T-cell (primary cell): ENCODE results near the gene CLIC3. TPM values are rescaled to one million over a fixed set of nuclear protein-coding genes. Genes with fewer than 3 reads are reported as not detected.
"Not testable (repeated sequence)": the region's sequence is repeated elsewhere in the genome, so short reads cannot be mapped to it uniquely, and the experiment has no call there.

Source experiments
- ATAC-seq, 4 experiments: fragments of 200-7000 bp in 3 of 4; fragments of 150-1000 bp in 1 of 4; cut with Tn5 transposase; replicated peaks in 1 of 4; 1 replicate in 3 of 4; 2 replicates in 1 of 4; pipeline ENCODE4 v1.10.0; 2021; ENCODE audit warnings: moderate library complexity in 3 of 4, mild to moderate bottlenecking in 2 of 4, moderate number of reproducible peaks in 1 of 4
- CTCF ChIA-PET, 2 donors: fragments of 300-600 bp; sonication (Branson Sonifier 250); formaldehyde crosslinking; loops; one replicate each; lab custom pipeline; 2022; ENCODE audit warnings: antibody characterized with exemption in 2 of 2; lab: Charles Lee
- POLR2A ChIA-PET, 2 donors: fragments of 300-600 bp; sonication (Branson Sonifier 250); formaldehyde crosslinking; loops; one replicate each; lab custom pipeline; 2022; ENCODE audit warnings: antibody characterized with exemption in 2 of 2; lab: Charles Lee
- DNase-seq, 35 experiments: peaks; one replicate each; pipeline versions ENCODE4 v3.0.0 to v3.0.0-alpha.2; 2013 to 2023
- H3K27ac ChIP-seq: one replicate; pipeline ENCODE4 v1.5.1; 2013; ENCODE audit warnings: low read length
- H3K27me3 ChIP-seq, 2 experiments: replicated peaks in 1 of 2; 1 replicate in 1 of 2; 2 replicates in 1 of 2; pipeline versions ENCODE4 v1.6.1 to v1.7.0; 2013; ENCODE audit warnings: low read length in 1 of 2, mixed read lengths in 1 of 2; ENCODE audit not compliant: control insufficient read depth in 2 of 2, insufficient read depth in 2 of 2; ENCODE audit errors: extremely low read depth in 1 of 2
- H3K36me3 ChIP-seq, 2 donors: 1 replicate in 1 of 2; 2 replicates in 1 of 2; pipeline versions ENCODE4 v1.6.1 to v1.7.0; 2013; ENCODE audit warnings: low read length in 1 of 2; ENCODE audit not compliant: control insufficient read depth in 2 of 2, insufficient read depth in 1 of 2; ENCODE audit errors: extremely low read depth in 1 of 2
- H3K4me1 ChIP-seq, 2 experiments: 1 replicate in 1 of 2; 2 replicates in 1 of 2; pipeline versions ENCODE4 v1.6.1 to v1.7.0; 2013; ENCODE audit warnings: low read length in 2 of 2, mixed read lengths in 1 of 2; ENCODE audit not compliant: insufficient read depth in 2 of 2, control insufficient read depth in 1 of 2; ENCODE audit errors: extremely low read depth in 1 of 2
- H3K4me3 ChIP-seq, 2 donors: 1 replicate in 1 of 2; 2 replicates in 1 of 2; pipeline versions ENCODE4 v1.5.1 to v1.7.0; 2013; ENCODE audit warnings: mild to moderate bottlenecking in 2 of 2, low read length in 1 of 2, moderate library complexity in 1 of 2; ENCODE audit not compliant: control insufficient read depth in 1 of 2; ENCODE audit errors: extremely low read depth in 1 of 2
- H3K9me3 ChIP-seq: 2 replicates; pipeline ENCODE4 v1.7.0; 2013
- H3K27ac Mint-ChIP-seq, 2 donors: one replicate each; pipeline ENCODE4 v1.8.0; 2020 to 2021; ENCODE audit warnings: mild to moderate bottlenecking in 2 of 2, mixed read lengths in 2 of 2
- H3K27me3 Mint-ChIP-seq, 2 donors: one replicate each; pipeline ENCODE4 v1.8.0; 2021 to 2022; ENCODE audit warnings: mixed read lengths in 2 of 2
- H3K36me3 Mint-ChIP-seq: one replicate; pipeline ENCODE4 v1.8.0; 2021; ENCODE audit warnings: mixed read lengths
- H3K4me1 Mint-ChIP-seq, 3 donors: one replicate each; pipeline ENCODE4 v1.8.0; 2020 to 2022; ENCODE audit warnings: mixed read lengths in 3 of 3, mild to moderate bottlenecking in 1 of 3
- H3K4me3 Mint-ChIP-seq, 3 donors: one replicate each; pipeline ENCODE4 v1.8.0; 2020 to 2022; ENCODE audit warnings: mild to moderate bottlenecking in 3 of 3, mixed read lengths in 3 of 3, moderate library complexity in 3 of 3
- H3K9me3 Mint-ChIP-seq, 3 donors: one replicate each; pipeline ENCODE4 v1.8.0; 2020 to 2022; ENCODE audit warnings: mixed read lengths in 3 of 3
- WGBS: methylation state at CpG from one replicate; pipeline ENCODE4 v1.1.5; 2013; ENCODE audit warnings: missing lambda C conversion rate; ENCODE audit not compliant: insufficient coverage; 5-methylcytosine and 5-hydroxymethylcytosine counted together
- total RNA-seq, 35 experiments: library from RNA in 6 of 35; stranded (reverse) in 6 of 35; fragments of 120-200 nt in 1 of 35; gene quantifications; one replicate each; pipeline versions ENCODE4 v1.2.1 to v1.2.4 and lab custom pipeline; 2013 to 2026

CLIC3 gene
- total RNA-seq, 5 donors from 2014 or later (not counting 1 experiment from before 2014, with no cell fraction given) = 5.4 to 24.7 (median 8.0) TPM

DNA sequence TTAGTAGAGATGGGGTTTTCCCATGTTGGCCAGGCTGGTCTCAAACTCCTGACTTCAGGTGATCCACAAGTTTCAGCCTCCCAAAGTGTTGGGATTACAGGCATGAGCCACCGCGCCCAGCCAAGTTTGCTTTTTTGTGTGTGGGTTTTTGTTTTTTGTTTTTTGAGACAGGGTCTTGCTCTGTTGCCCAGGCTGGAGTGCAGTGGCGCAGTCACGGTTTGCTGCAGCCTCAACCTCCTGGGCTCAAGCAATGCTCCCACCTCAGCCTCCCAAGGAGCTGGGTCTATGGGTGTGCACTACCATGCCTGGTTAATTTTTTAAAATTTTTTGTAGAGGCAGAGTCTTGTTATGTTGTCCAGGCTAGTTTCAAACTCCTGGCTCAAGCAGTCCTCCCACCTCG lies 37.1 kb upstream of the CLIC3 start:
- POLR2A ChIA-PET, H3K36me3 ChIP-seq, H3K9me3 Mint-ChIP-seq, H3K27me3 Mint-ChIP-seq, H3K27ac ChIP-seq, H3K36me3 Mint-ChIP-seq, H3K4me3 ChIP-seq, H3K9me3 ChIP-seq, DNase-seq, ATAC-seq: not testable (repeated sequence)
- CTCF ChIA-PET = interaction anchor here in 1 of 2 donors (1.2 kb wide), 1 partner anchor 13 kb away, joined by 5 read pairs; the partner anchor contains the start of gene NPDC1
- peaks cover 42 to 53% (median 43%) of the 10 kb centered on the region in 3 donors for H3K4me1 Mint-ChIP-seq
- 100% methylated on average over 1 of the region's 5 CpGs for WGBS
- Histone ChIP-seq H3K27me3 (peaks cover 0 to 13% of the 10 kb centered on the region in 2 experiments), H3K4me1 (peaks cover 13 to 72% of the 10 kb centered on the region in 2 experiments)
- peak overlapping the region; percentile 13 to 72 (median 64) for H3K4me3 Mint-ChIP-seq
- peak overlapping the region; percentile 77 to 85 for H3K27ac Mint-ChIP-seq

DNA sequence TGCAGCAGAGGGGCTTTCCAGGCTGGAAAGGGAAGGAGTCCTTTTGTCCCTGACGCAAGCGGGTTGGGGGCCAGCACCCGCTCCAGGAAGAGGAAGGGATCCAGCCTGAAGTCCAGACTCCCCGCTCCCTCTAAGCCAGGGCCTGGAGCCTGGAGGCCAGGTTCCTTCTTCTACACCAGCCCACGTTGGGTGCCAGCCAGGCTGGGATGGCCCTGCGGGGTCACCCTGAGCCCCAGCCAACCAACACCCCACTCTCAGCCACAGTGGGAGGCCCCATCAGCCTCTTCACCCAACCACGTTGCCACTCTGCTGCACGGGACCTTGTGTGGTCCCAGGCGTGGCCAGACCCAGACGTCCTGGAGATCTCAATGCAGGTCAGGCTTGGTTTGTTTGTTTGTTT lies 36.5 kb upstream of the CLIC3 start:
- ChIA-PET POLR2A (no interaction called here), CTCF (interaction anchor here in 1 of 2 donors (1.0 to 1.1 kb wide), 2 partner anchors 14 to 85 kb away, joined by 3 read pairs; no protein-coding TSS in a partner anchor)
- peaks cover 42 to 53% (median 43%) of the 10 kb centered on the region in 3 donors for H3K4me1 Mint-ChIP-seq
- H3K27ac Mint-ChIP-seq = peak overlapping the region; percentile 82 to 85
- no peaks in the 10 kb centered on the region for H3K27me3 Mint-ChIP-seq
- Histone ChIP-seq H3K4me1 (peaks cover 13 to 74% of the 10 kb centered on the region in 2 experiments), H3K27me3 (peaks cover 0 to 13% of the 10 kb centered on the region in 2 experiments), H3K4me3 (no peak overlapping the region), H3K27ac (no peak overlapping the region), H3K36me3 (no peaks in the 10 kb centered on the region), H3K9me3 (no peaks in the 10 kb centered on the region)
- H3K36me3 Mint-ChIP-seq = no peaks in the 10 kb centered on the region
- no peak for ATAC-seq
- peak in 7 of 35 experiments; percentile 19 to 53 (median 26) for DNase-seq
- peak overlapping the region in 2 of 3 donors; percentile 64 to 72 for H3K4me3 Mint-ChIP-seq
- H3K9me3 Mint-ChIP-seq = no peaks in the 10 kb centered on the region
- WGBS = 73% methylated on average over 4 of the region's 10 CpGs

DNA sequence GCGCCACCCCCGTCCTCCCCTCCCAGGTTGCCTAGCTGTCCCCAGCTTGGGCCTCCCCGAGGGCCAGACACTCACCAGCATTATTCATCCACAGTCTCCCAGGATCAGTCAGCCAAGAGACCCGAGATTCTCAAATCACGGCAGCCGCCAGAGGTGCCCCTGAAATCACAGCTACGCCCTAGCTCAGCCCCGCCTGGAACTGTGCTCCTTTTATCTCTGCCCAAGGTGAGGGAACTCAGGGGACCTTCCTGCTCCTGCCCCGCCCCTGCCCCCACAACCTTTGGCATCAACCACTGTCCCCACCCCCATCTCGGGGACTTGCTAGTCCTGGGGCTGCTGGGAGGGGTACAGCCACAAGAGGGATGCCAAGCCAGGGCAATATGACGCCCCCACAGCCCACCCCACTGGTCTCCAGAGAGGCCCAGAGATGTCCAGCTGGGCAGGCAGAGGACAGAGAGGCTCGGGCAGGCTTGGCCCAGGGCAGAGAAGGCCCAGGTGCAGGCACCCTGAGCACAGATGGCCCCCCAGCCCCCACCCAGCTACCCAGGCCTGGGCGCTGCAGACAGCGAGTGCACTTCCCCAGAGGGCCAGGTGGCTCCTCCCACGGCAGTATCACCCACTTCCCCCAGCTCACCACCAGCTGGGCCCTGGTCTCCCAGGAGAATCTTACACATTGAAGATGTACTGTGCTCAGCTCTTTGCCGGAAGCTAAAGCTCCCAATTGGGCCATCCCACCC lies 35.7 kb upstream of the CLIC3 start, which contains the start of gene FUT7:
Gene FUT7, minus strand, starts transcription at position 185 of the 737 bp plus-strand sequence. Its CDS starts 97 bp downstream, at position 88.
- Mint-ChIP-seq H3K27me3 (no peaks in the 10 kb centered on the region), H3K9me3 (no peaks in the 10 kb centered on the region), H3K4me1 (peaks cover 45 to 56% (median 47%) of the 10 kb centered on the region in 3 donors), H3K36me3 (no peaks in the 10 kb centered on the region), H3K27ac (peak within 1 kb of the TSS; percentile 91 to 92), H3K4me3 (peak within 1 kb of the TSS; percentile 73 to 82 (median 74))
- no peak for ATAC-seq
- H3K36me3 ChIP-seq = no peaks in the 10 kb centered on the region
- 25% methylated on average over 12 of the region's 16 CpGs for whole genome bisulfite sequencing
- H3K27me3 ChIP-seq = peaks cover 0 to 13% of the 10 kb centered on the region in 2 experiments
- peaks cover 17 to 80% of the 10 kb centered on the region in 2 experiments for H3K4me1 ChIP-seq
- DNase-seq = peak in 12 of 35 experiments; percentile 19 to 55 (median 34)
- no peaks in the 10 kb centered on the region for H3K9me3 ChIP-seq
- ChIA-PET POLR2A (no interaction called here), CTCF (interaction anchor here in 1 of 2 donors (0.6 to 1.1 kb wide), 6 partner anchors 15 to 101 kb away, joined by 3 to 5 read pairs (median 3); no protein-coding TSS in a partner anchor)
- H3K27ac ChIP-seq = peak within 1 kb of the TSS; percentile 59
- H3K4me3 ChIP-seq = peak within 1 kb of the TSS in 1 of 2 donors; percentile 79

DNA sequence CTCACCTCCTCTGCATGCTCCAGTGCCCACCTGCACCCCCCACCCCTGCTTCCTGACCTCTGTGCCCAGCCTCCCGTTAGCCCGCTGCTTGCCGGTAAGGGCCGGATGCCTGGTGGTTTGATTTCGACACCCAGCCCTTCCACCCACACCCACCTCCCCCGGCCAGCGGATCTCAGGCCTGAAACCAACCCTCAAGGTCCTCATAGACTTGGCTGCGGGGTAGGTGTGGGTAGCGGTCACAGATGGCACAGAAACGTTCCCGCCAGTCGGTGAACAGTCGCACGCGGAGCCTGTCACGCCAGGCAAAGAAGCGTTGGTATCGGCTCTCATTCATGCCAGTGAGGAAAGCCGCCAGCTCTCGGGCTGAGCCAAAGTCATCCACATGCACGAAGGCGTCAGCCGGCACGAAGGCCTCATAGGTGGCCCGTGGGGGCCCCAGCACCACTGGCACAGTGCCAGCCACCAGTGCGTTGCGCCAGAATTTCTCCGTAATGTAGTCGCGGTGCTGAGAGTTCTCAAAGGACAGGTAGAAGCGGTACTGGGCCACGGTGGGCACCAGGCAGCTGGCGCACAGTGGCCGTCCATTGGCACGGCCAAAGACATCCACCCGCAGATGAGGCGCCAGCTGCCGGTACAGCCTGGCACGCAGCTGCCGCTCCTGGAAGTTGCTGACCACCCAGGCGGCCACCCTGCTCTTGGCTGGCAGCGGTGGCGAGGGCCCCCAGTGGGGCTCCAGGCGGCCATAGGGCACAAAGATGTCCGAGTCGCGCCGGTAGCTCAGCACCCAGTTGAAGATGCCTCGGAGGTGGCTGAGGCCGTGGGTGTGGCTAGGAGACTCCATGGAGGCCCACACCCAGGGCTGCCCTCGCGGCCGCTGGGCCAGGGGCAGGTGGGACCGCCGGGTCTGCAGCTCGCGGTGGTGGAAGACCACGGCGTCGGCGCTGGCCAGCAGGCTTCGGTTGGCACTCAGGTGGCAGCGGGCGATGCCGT lies 34.5 kb upstream of the CLIC3 start:
- peaks cover 22 to 91% of the 10 kb centered on the region in 2 experiments for H3K4me1 ChIP-seq
- Mint-ChIP-seq H3K9me3 (no peaks in the 10 kb centered on the region), H3K4me3 (peak overlapping the region; percentile 73 to 78 (median 74)), H3K36me3 (no peaks in the 10 kb centered on the region), H3K4me1 (peaks cover 52 to 65% (median 55%) of the 10 kb centered on the region in 3 donors), H3K27ac (peak overlapping the region; percentile 81 to 88), H3K27me3 (no peaks in the 10 kb centered on the region)
- H3K4me3 ChIP-seq = peak overlapping the region in 1 of 2 donors; percentile 79
- peak overlapping the region; percentile 59 for H3K27ac ChIP-seq
- ChIA-PET CTCF (interaction anchor here (0.6 to 1.9 kb wide), 5 partner anchors 16 to 253 kb away, joined by 3 to 9 read pairs (median 5); partner anchors contain the start of gene TUBB4B (in 1 of the 2)), POLR2A (interaction anchor here in 1 of 2 donors (0.5 kb wide), 2 partner anchors 11 to 37 kb away, joined by 3 read pairs; no protein-coding TSS in a partner anchor)
- H3K36me3 ChIP-seq = no peaks in the 10 kb centered on the region
- ATAC-seq (no peak), DNase-seq (peak in 21 of 35 experiments; percentile 16 to 61 (median 32))
- no peaks in the 10 kb centered on the region for H3K9me3 ChIP-seq
- WGBS = 50% methylated on average over 58 of the region's 65 CpGs
- peaks cover 0 to 13% of the 10 kb centered on the region in 2 experiments for H3K27me3 ChIP-seq

DNA sequence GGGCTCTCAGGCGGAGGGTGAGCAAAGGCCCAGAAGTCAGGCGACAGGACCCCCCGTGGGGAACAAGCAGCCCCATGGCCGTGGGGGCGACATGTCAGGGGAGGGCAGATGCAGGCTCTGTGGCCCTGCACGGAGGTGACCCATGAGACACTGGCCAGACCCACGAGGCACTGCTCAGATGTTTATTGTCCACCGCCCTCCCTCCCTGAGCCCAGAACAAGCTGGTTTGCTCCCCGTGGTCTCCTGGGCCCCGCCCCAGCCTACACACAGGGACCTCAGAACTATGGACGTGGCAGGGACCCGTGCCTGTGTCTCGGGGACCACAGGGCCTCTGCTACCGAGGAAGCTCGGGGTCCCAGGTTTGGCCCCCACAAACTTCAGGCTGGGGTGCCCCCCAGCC lies 33.6 kb upstream of the CLIC3 start:
- H3K36me3 Mint-ChIP-seq = no peaks in the 10 kb centered on the region
- peak overlapping the region; percentile 81 to 90 for H3K27ac Mint-ChIP-seq
- Histone ChIP-seq H3K9me3 (no peaks in the 10 kb centered on the region), H3K36me3 (no peaks in the 10 kb centered on the region), H3K27ac (peak overlapping the region; percentile 59), H3K4me3 (peak overlapping the region in 1 of 2 donors; percentile 79), H3K4me1 (peaks cover 22 to 91% of the 10 kb centered on the region in 2 experiments), H3K27me3 (peaks cover 0 to 13% of the 10 kb centered on the region in 2 experiments)
- POLR2A ChIA-PET = interaction anchor here in 1 of 2 donors (0.5 kb wide), 1 partner anchor 36 kb away, joined by 3 read pairs; no protein-coding TSS in a partner anchor
- H3K9me3 Mint-ChIP-seq = no peaks in the 10 kb centered on the region
- H3K4me1 Mint-ChIP-seq = peaks cover 48 to 62% (median 56%) of the 10 kb centered on the region in 3 donors
- CTCF ChIA-PET = interaction anchor here in 1 of 2 donors (0.8 to 1.9 kb wide), 9 partner anchors 14 to 252 kb away, joined by 3 to 10 read pairs (median 5); partner anchors contain the start of genes PAXX and TUBB4B
- peak overlapping the region; percentile 73 to 79 (median 79) for H3K4me3 Mint-ChIP-seq
- WGBS = 50% methylated on average over 10 of the region's 15 CpGs
- H3K27me3 Mint-ChIP-seq = no peaks in the 10 kb centered on the region
- DNase-seq = no peak
- no peak for ATAC-seq
